Mesenchymal stem cell (in vitro differentiated cells and primary cell): ENCODE measurements around the gene COL27A1.
A peak's percentile ranks its signal among the peaks of the same experiment; 100 is the strongest.

ENCODE experiments used
- DNase-seq: peaks from one replicate; pipeline ENCODE4 v3.0.0-alpha.2; 2013
- H2AFZ ChIP-seq: one replicate; pipeline ENCODE4 v1.6.1; 2013; ENCODE audit warnings: low read depth, mild to moderate bottlenecking, control low read depth, inconsistent platforms, low read length, moderate library complexity
- H2AK5ac ChIP-seq: 2 replicates; pipeline ENCODE4 v1.6.1; 2013; ENCODE audit warnings: low read length, moderate library complexity, mild to moderate bottlenecking, inconsistent platforms; ENCODE audit not compliant: severe bottlenecking
- H2BK120ac ChIP-seq: one replicate; pipeline ENCODE4 v1.6.1; 2013; ENCODE audit warnings: low read depth, mild to moderate bottlenecking, inconsistent platforms, low read length, moderate library complexity
- H2BK12ac ChIP-seq, 2 experiments: one replicate each; pipeline ENCODE4 v1.6.1; 2013; ENCODE audit warnings: inconsistent platforms in 2 of 2, low read length in 2 of 2, mild to moderate bottlenecking in 2 of 2, moderate library complexity in 2 of 2, control low read depth in 1 of 2
- H2BK15ac ChIP-seq: one replicate; pipeline ENCODE4 v1.6.1; 2013; ENCODE audit warnings: mild to moderate bottlenecking, low read depth, inconsistent platforms; ENCODE audit not compliant: poor library complexity, severe bottlenecking
- H2BK5ac ChIP-seq: 2 replicates; pipeline ENCODE4 v1.6.1; 2013; ENCODE audit warnings: low read depth, mild to moderate bottlenecking, low read length, control low read depth, inconsistent platforms; ENCODE audit not compliant: poor library complexity, severe bottlenecking
- H3K14ac ChIP-seq, 2 experiments: one replicate each; pipeline ENCODE4 v1.6.1; 2013; ENCODE audit warnings: inconsistent platforms in 2 of 2, low read length in 2 of 2, control low read depth in 1 of 2, mild to moderate bottlenecking in 1 of 2, moderate library complexity in 1 of 2
- H3K18ac ChIP-seq, 2 experiments: one replicate each; pipeline ENCODE4 v1.6.1; 2013; ENCODE audit warnings: inconsistent platforms in 2 of 2, low read length in 2 of 2, control low read depth in 1 of 2, low read depth in 1 of 2, mild to moderate bottlenecking in 1 of 2
- H3K23ac ChIP-seq, 2 experiments: one replicate each; pipeline ENCODE4 v1.6.1; 2013; ENCODE audit warnings: inconsistent platforms in 2 of 2, low read length in 2 of 2, mild to moderate bottlenecking in 2 of 2, moderate library complexity in 2 of 2, control low read depth in 1 of 2
- H3K27ac ChIP-seq: 2 replicates; pipeline ENCODE4 v1.5.1; 2013; ENCODE audit warnings: mild to moderate bottlenecking, moderate library complexity, low read length, control low read depth, inconsistent platforms; ENCODE audit not compliant: poor library complexity, severe bottlenecking
- H3K27me3 ChIP-seq, 2 experiments: 2 replicates each; pipeline versions ENCODE4 v1.6.1 to v1.7.0; 2013; ENCODE audit warnings: low read length in 2 of 2, mild to moderate bottlenecking in 2 of 2, moderate library complexity in 2 of 2, control low read depth in 1 of 2, inconsistent platforms in 1 of 2; ENCODE audit not compliant: control insufficient read depth in 1 of 2, insufficient read depth in 1 of 2
- H3K36me3 ChIP-seq, 2 experiments: 2 replicates each; pipeline versions ENCODE4 v1.6.1 to v1.7.0; 2013; ENCODE audit warnings: low read length in 2 of 2, control low read depth in 1 of 2, inconsistent platforms in 1 of 2, low read depth in 1 of 2, mild to moderate bottlenecking in 1 of 2; ENCODE audit not compliant: insufficient read depth in 2 of 2, control insufficient read depth in 1 of 2
- H3K4ac ChIP-seq, 2 experiments: one replicate each; pipeline ENCODE4 v1.6.1; 2013; ENCODE audit warnings: inconsistent platforms in 2 of 2, low read length in 2 of 2, mild to moderate bottlenecking in 2 of 2, moderate library complexity in 2 of 2, control low read depth in 1 of 2, low read depth in 1 of 2
- H3K4me1 ChIP-seq: 2 replicates; pipeline ENCODE4 v1.6.1; 2013; ENCODE audit warnings: low read depth, low read length, control low read depth; ENCODE audit not compliant: control insufficient read depth, insufficient read depth
- H3K4me2 ChIP-seq: 2 replicates; pipeline ENCODE4 v1.6.1; 2013; ENCODE audit warnings: low read length, mild to moderate bottlenecking, inconsistent platforms; ENCODE audit not compliant: poor library complexity, severe bottlenecking
- H3K4me3 ChIP-seq, 2 experiments: 2 replicates each; pipeline versions ENCODE4 v1.5.1 to v1.7.0; 2013; ENCODE audit warnings: low read length in 2 of 2, mild to moderate bottlenecking in 2 of 2, control low read depth in 1 of 2, low read depth in 1 of 2; ENCODE audit not compliant: insufficient read depth in 1 of 2
- H3K79me1 ChIP-seq: replicated peaks from 2 replicates; pipeline ENCODE4 v1.6.1; 2013; ENCODE audit warnings: mild to moderate bottlenecking, control low read depth, low read length, inconsistent platforms; ENCODE audit not compliant: poor library complexity, severe bottlenecking
- H3K9ac ChIP-seq: 2 replicates; pipeline ENCODE4 v1.7.0; 2013; ENCODE audit warnings: mild to moderate bottlenecking, low read length, moderate library complexity
- H3K9me3 ChIP-seq: 2 replicates; pipeline ENCODE4 v1.7.0; 2013; ENCODE audit warnings: mild to moderate bottlenecking, low read length; ENCODE audit not compliant: control insufficient read depth
- H4K8ac ChIP-seq: one replicate; pipeline ENCODE4 v1.6.1; 2013; ENCODE audit warnings: inconsistent platforms, mild to moderate bottlenecking, low read length, moderate library complexity
- H4K91ac ChIP-seq: one replicate; pipeline ENCODE4 v1.6.1; 2013; ENCODE audit warnings: mild to moderate bottlenecking, low read length, inconsistent platforms
- WGBS: methylation state at CpG from one replicate; pipeline ENCODE4 v1.1.7; 2013; ENCODE audit warnings: mixed read lengths; 5-methylcytosine and 5-hydroxymethylcytosine counted together

The COL27A1 gene

DNA sequence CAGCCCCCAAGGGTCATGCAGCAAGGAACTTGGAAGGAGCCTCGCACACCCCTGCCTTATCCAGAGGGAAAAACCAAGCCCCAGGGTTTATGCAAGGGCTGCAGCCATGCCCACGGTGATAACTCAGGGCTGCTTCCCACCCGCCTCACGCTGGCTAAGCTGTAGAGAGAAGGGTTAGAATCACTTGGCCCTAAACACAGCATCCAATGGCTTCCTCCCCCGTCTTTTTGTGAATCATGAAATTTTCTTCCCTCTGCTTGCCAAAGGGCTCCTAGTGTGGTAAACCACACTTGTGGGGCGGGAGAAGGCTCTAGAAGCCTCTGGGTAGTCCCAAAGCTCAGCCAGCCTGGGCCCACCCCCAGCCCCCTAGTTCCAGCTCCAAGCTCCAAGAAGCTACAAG lies 111.6 kb downstream of the COL27A1 start:
- Histone ChIP-seq H3K27ac (no peak overlapping the region), H3K79me1 (peaks cover 1% of the 10 kb centered on the region), H2BK120ac (no peak overlapping the region), H3K18ac (no peak overlapping the region), H3K27me3 (peaks cover 0 to 9% of the 10 kb centered on the region in 2 experiments), H3K4me2 (no peak overlapping the region), H2BK5ac (no peak overlapping the region), H4K8ac (no peak overlapping the region), H2BK12ac (no peak overlapping the region), H2AFZ (no peak overlapping the region), H3K9ac (no peak overlapping the region), H4K91ac (no peak overlapping the region), H2BK15ac (no peak overlapping the region), H3K36me3 (peaks cover 0 to 89% of the 10 kb centered on the region in 2 experiments), H3K4ac (no peak overlapping the region), H3K9me3 (no peaks in the 10 kb centered on the region), H3K4me1 (peaks cover 8% of the 10 kb centered on the region), H3K4me3 (no peak overlapping the region), H3K23ac (no peak overlapping the region), H2AK5ac (no peak overlapping the region), H3K14ac (no peak overlapping the region)
- no peak for DNase-seq
- WGBS: 97% methylated on average over 6 of the region's 6 CpGs

GRCh38 chr9:114269023-114269422 lies 113.7 kb downstream of the COL27A1 start:
- H3K9ac ChIP-seq: no peak overlapping the region
- no peaks in the 10 kb centered on the region for H3K9me3 ChIP-seq
- no peak overlapping the region for H4K91ac ChIP-seq
- WGBS: 94% methylated on average over 8 of the region's 9 CpGs
- peaks cover 0 to 78% of the 10 kb centered on the region in 2 experiments for H3K36me3 ChIP-seq
- no peak overlapping the region for H2BK120ac ChIP-seq
- no peak overlapping the region for H2AK5ac ChIP-seq
- H3K4ac ChIP-seq: no peak overlapping the region
- no peak for DNase-seq
- peaks cover 0 to 9% of the 10 kb centered on the region in 2 experiments for H3K27me3 ChIP-seq
- H4K8ac ChIP-seq: no peak overlapping the region
- no peak overlapping the region for H3K18ac ChIP-seq
- H2BK5ac ChIP-seq: no peak overlapping the region
- no peak overlapping the region for H2BK12ac ChIP-seq
- H3K27ac ChIP-seq: no peak overlapping the region
- no peak overlapping the region for H3K4me2 ChIP-seq
- H2AFZ ChIP-seq: no peak overlapping the region
- no peak overlapping the region for H3K14ac ChIP-seq
- peaks cover 7% of the 10 kb centered on the region for H3K4me1 ChIP-seq
- no peak overlapping the region for H2BK15ac ChIP-seq
- H3K79me1 ChIP-seq: no peaks in the 10 kb centered on the region
- no peak overlapping the region for H3K23ac ChIP-seq
- H3K4me3 ChIP-seq: no peak overlapping the region

GRCh38 chr9:114270120-114270975 lies 115.0 kb downstream of the COL27A1 start:
- Histone ChIP-seq H4K8ac (no peak overlapping the region), H3K27me3 (peaks cover 0 to 9% of the 10 kb centered on the region in 2 experiments), H3K23ac (no peak overlapping the region), H3K27ac (no peak overlapping the region), H3K4ac (no peak overlapping the region), H4K91ac (no peak overlapping the region), H2BK12ac (no peak overlapping the region), H2BK120ac (no peak overlapping the region), H3K14ac (no peak overlapping the region), H2BK5ac (no peak overlapping the region), H3K18ac (no peak overlapping the region), H3K4me3 (no peak overlapping the region), H3K9me3 (no peaks in the 10 kb centered on the region), H3K4me1 (peaks cover 6% of the 10 kb centered on the region), H3K4me2 (no peak overlapping the region), H2AK5ac (no peak overlapping the region), H3K79me1 (no peaks in the 10 kb centered on the region), H2AFZ (no peak overlapping the region), H3K9ac (no peak overlapping the region), H3K36me3 (peaks cover 0 to 67% of the 10 kb centered on the region in 2 experiments), H2BK15ac (no peak overlapping the region)
- DNase-seq: no peak
- 77% methylated on average over 7 of the region's 8 CpGs for WGBS

DNA sequence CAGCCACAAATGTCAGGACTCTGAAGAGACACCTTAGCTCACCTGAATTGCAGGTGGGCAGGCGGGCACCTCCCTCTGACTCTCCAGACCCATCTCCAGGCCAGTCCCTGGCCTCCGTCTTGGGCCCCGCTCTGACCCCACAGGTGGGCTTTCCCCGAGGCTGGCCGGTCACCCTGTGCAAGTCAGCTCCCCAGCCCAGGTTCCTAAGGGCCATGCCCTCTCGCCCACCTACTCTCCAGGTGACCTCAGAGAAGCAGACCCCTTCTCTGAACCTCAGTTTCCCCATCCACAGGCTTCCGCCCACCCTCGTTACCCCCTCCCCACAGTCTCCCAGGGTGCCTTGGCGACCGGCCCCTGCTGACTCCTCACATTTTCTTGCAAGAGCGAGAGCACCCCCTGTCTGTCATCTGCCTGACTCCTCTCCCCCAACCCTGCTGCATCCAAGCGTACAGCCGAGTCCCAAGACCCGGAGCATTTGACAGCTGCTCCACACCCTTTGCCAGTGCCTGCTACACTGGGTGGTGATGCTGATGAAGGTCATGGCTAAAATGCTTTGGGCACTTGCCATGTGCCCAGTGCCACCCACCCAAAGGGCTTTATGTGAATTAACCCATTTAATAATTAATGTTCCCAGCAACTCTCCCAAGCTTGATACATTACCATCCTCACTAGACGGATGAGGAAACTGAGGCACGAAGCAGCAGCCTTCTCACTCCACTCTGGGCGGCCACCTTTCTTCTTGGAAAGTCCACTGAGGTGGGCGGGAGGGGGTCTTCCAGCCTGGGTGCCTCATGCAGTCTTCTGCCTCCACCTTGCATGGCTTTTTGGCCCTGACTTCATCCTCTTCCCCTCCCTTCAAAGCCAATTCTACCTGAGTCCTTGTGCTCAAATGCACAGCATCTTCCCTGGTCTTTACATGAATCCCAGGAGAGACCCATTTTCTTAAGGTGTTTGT lies 116.5 kb downstream of the COL27A1 start:
- H3K4ac ChIP-seq: no peak overlapping the region
- no peak overlapping the region for H2BK120ac ChIP-seq
- H3K27me3 ChIP-seq: peaks cover 0 to 5% of the 10 kb centered on the region in 2 experiments
- peaks cover 18% of the 10 kb centered on the region for H3K4me1 ChIP-seq
- no peak overlapping the region for H3K18ac ChIP-seq
- H2AFZ ChIP-seq: no peak overlapping the region
- H3K9ac ChIP-seq: no peak overlapping the region
- no peak overlapping the region for H4K91ac ChIP-seq
- no peak overlapping the region for H3K27ac ChIP-seq
- no peak overlapping the region for H3K23ac ChIP-seq
- peaks cover 3 to 61% of the 10 kb centered on the region in 2 experiments for H3K36me3 ChIP-seq
- H2AK5ac ChIP-seq: no peak overlapping the region
- DNase-seq: peak; percentile 55
- no peaks in the 10 kb centered on the region for H3K9me3 ChIP-seq
- H3K4me2 ChIP-seq: no peak overlapping the region
- no peak overlapping the region for H4K8ac ChIP-seq
- no peak overlapping the region for H2BK15ac ChIP-seq
- H3K79me1 ChIP-seq: no peaks in the 10 kb centered on the region
- H2BK12ac ChIP-seq: no peak overlapping the region
- H3K4me3 ChIP-seq: no peak overlapping the region
- no peak overlapping the region for H2BK5ac ChIP-seq
- no peak overlapping the region for H3K14ac ChIP-seq
- 75% methylated on average over 18 of the region's 18 CpGs for WGBS
